ENCODE measurements around the gene ZFYVE16. TPM values are rescaled to one million over a fixed set of nuclear protein-coding genes. Genes with fewer than 3 reads are reported as not detected.
"Not testable (repeated sequence)": the region's sequence is repeated elsewhere in the genome, so short reads cannot be mapped to it uniquely, and the experiment has no call there.

Gene ZFYVE16
- total and polyA plus RNA-seq, 4 donors: 6.0 to 26.3 (median 11.6) TPM

GRCh38 chr5:80487829-80488721 lies 80.2 kb downstream of the ZFYVE16 start, which contains the start of gene FAM151B (continued):
- TF ChIP-seq, protein P1, sequence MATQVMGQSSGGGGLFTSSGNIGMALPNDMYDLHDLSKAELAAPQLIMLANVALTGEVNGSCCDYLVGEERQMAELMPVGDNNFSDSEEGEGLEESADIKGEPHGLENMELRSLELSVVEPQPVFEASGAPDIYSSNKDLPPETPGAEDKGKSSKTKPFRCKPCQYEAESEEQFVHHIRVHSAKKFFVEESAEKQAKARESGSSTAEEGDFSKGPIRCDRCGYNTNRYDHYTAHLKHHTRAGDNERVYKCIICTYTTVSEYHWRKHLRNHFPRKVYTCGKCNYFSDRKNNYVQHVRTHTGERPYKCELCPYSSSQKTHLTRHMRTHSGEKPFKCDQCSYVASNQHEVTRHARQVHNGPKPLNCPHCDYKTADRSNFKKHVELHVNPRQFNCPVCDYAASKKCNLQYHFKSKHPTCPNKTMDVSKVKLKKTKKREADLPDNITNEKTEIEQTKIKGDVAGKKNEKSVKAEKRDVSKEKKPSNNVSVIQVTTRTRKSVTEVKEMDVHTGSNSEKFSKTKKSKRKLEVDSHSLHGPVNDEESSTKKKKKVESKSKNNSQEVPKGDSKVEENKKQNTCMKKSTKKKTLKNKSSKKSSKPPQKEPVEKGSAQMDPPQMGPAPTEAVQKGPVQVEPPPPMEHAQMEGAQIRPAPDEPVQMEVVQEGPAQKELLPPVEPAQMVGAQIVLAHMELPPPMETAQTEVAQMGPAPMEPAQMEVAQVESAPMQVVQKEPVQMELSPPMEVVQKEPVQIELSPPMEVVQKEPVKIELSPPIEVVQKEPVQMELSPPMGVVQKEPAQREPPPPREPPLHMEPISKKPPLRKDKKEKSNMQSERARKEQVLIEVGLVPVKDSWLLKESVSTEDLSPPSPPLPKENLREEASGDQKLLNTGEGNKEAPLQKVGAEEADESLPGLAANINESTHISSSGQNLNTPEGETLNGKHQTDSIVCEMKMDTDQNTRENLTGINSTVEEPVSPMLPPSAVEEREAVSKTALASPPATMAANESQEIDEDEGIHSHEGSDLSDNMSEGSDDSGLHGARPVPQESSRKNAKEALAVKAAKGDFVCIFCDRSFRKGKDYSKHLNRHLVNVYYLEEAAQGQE (IDR thresholded peaks at IDR 0.05): peak; percentile 31
- TF ChIP-seq RAD21 (IDR thresholded peaks at IDR 0.05): peak; percentile 63 to 66
- TF ChIP-seq GABPA (IDR thresholded peaks at IDR 0.05 in 1 of 2, conservative IDR thresholded peaks at IDR 0.05 in 1 of 2): peak in 1 of 2 donors; percentile 45

DNA sequence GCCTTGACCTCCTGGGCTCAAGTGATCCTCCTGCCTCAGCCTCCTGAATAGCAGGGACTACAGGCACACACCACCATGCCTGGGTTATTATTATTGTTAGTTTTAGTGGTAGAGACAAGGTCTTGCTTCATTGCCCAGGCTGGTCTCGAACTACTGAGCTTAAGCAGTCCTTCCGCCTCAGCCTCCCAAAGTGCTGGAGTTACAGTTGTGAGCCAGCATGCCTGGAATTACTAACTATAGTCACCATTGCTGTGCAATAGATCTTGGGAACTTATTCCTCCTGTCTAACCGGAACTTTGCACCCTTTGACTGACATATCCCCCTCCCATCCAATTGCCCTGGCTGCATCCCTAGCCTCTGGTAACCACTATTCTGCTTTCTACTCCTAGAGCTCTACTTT lies 83.4 kb downstream of the ZFYVE16 start:
- no peak for DNase-seq (ENCODE audit: low spot score)
- Histone ChIP-seq H3K4me3 (ENCODE audit: low read depth in 1 of 3, low read length in 3 of 3) (no peak overlapping the region), H3K36me3 (ENCODE audit: control insufficient read depth in 4 of 4, insufficient read depth in 3 of 4, low read depth in 1 of 4, low read length in 3 of 4) (peaks cover 0 to 1% (median 0%) of the 10 kb centered on the region in 4 donors), H3K27ac (ENCODE audit: low read depth in 1 of 2, low read length in 2 of 2) (no peak overlapping the region), H3K27me3 (ENCODE audit: control insufficient read depth in 4 of 4, insufficient read depth in 4 of 4, low read length in 3 of 4) (no peaks in the 10 kb centered on the region), H3K9ac (ENCODE audit: low read depth in 1 of 2, low read length in 2 of 2) (no peak overlapping the region), H3K9me3 (ENCODE audit: control insufficient read depth in 4 of 4, low read length in 3 of 4) (no peaks in the 10 kb centered on the region), H3K4me1 (ENCODE audit: control insufficient read depth in 4 of 4, insufficient read depth in 4 of 4, low read length in 3 of 4) (peaks cover 0 to 10% (median 1%) of the 10 kb centered on the region in 4 donors)
- no peak for TF ChIP-seq GABPA (IDR thresholded peaks at IDR 0.05 in 1 of 2, conservative IDR thresholded peaks at IDR 0.05 in 1 of 2)
- no peak for TF ChIP-seq EGR1 (IDR thresholded peaks at IDR 0.05; ENCODE audit: low read depth in 2 of 2)
- no peak for TF ChIP-seq FOXA1 (IDR thresholded peaks at IDR 0.05)
- no peak for TF ChIP-seq HNF4A (conservative IDR thresholded peaks at IDR 0.05)
- no peak for TF ChIP-seq RXRA (IDR thresholded peaks at IDR 0.05)
- no peak for TF ChIP-seq HNF4G (IDR thresholded peaks at IDR 0.05)
- TF ChIP-seq RAD21 (IDR thresholded peaks at IDR 0.05): no peak
- TF ChIP-seq, protein P2, sequence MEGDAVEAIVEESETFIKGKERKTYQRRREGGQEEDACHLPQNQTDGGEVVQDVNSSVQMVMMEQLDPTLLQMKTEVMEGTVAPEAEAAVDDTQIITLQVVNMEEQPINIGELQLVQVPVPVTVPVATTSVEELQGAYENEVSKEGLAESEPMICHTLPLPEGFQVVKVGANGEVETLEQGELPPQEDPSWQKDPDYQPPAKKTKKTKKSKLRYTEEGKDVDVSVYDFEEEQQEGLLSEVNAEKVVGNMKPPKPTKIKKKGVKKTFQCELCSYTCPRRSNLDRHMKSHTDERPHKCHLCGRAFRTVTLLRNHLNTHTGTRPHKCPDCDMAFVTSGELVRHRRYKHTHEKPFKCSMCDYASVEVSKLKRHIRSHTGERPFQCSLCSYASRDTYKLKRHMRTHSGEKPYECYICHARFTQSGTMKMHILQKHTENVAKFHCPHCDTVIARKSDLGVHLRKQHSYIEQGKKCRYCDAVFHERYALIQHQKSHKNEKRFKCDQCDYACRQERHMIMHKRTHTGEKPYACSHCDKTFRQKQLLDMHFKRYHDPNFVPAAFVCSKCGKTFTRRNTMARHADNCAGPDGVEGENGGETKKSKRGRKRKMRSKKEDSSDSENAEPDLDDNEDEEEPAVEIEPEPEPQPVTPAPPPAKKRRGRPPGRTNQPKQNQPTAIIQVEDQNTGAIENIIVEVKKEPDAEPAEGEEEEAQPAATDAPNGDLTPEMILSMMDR (IDR thresholded peaks at IDR 0.05; ENCODE audit: low read depth, low read length, missing input control): no peak
- 92% methylated on average over 3 of the region's 3 CpGs for WGBS

- Histone ChIP-seq H3K36me3 (ENCODE audit: control insufficient read depth in 4 of 4, insufficient read depth in 3 of 4, low read depth in 1 of 4, low read length in 3 of 4) (peaks cover 0 to 1% (median 0%) of the 10 kb centered on the region in 4 donors), H3K9ac (ENCODE audit: low read depth in 1 of 2, low read length in 2 of 2) (no peak overlapping the region), H3K27ac (ENCODE audit: low read depth in 1 of 2, low read length in 2 of 2) (no peak overlapping the region), H3K27me3 (ENCODE audit: control insufficient read depth in 4 of 4, insufficient read depth in 4 of 4, low read length in 3 of 4) (no peaks in the 10 kb centered on the region), H3K4me1 (ENCODE audit: control insufficient read depth in 4 of 4, insufficient read depth in 4 of 4, low read length in 3 of 4) (peaks cover 0 to 6% (median 1%) of the 10 kb centered on the region in 4 donors), H3K9me3 (ENCODE audit: control insufficient read depth in 4 of 4, low read length in 3 of 4) (no peaks in the 10 kb centered on the region), H3K4me3 (ENCODE audit: low read depth in 1 of 3, low read length in 3 of 3) (no peak overlapping the region)
- no peak for DNase-seq (ENCODE audit: low spot score)
- TF ChIP-seq, protein P3, sequence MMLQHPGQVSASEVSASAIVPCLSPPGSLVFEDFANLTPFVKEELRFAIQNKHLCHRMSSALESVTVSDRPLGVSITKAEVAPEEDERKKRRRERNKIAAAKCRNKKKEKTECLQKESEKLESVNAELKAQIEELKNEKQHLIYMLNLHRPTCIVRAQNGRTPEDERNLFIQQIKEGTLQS (IDR thresholded peaks at IDR 0.05): no peak
- TF ChIP-seq, protein P1 (IDR thresholded peaks at IDR 0.05): no peak
- TF ChIP-seq RAD21 (IDR thresholded peaks at IDR 0.05) (no peak), EGR1 (IDR thresholded peaks at IDR 0.05; ENCODE audit: low read depth in 2 of 2) (no peak), FOXA2 (IDR thresholded peaks at IDR 0.05) (no peak)
- 90% methylated on average over 3 of the region's 3 CpGs for WGBS
These were observed 84.9 kb downstream of the ZFYVE16 start for GRCh38 chr5:80492741-80493140.

- 93% methylated on average over 7 of the region's 7 CpGs for WGBS
- not testable (repeated sequence) for DNase-seq (ENCODE audit: low spot score); H3K27ac ChIP-seq (ENCODE audit: low read depth in 1 of 2, low read length in 2 of 2)
These were observed 85.6 kb downstream of the ZFYVE16 start for GRCh38 chr5:80493443-80493842.

More at GRCh38 chr5:80493443-80493842, 85.6 kb downstream of the ZFYVE16 start:
- not testable (repeated sequence) for H3K9me3 ChIP-seq (ENCODE audit: control insufficient read depth in 4 of 4, low read length in 3 of 4); H3K4me1 ChIP-seq (ENCODE audit: control insufficient read depth in 4 of 4, insufficient read depth in 4 of 4, low read length in 3 of 4); H3K36me3 ChIP-seq (ENCODE audit: control insufficient read depth in 4 of 4, insufficient read depth in 3 of 4, low read depth in 1 of 4, low read length in 3 of 4); H3K4me3 ChIP-seq (ENCODE audit: low read depth in 1 of 3, low read length in 3 of 3); H3K27me3 ChIP-seq (ENCODE audit: control insufficient read depth in 4 of 4, insufficient read depth in 4 of 4, low read length in 3 of 4); H3K9ac ChIP-seq (ENCODE audit: low read depth in 1 of 2, low read length in 2 of 2)

Measured in liver (tissue), 9 donors.